Endothelial cell of umbilical vein (primary cell): ENCODE results near the gene PPP1R9B. TPM values are rescaled to one million over a fixed set of nuclear protein-coding genes. Genes with fewer than 3 reads are reported as not detected.

Experiments used
- BruUV-seq: library from RNA; stranded (reverse); fragments of 400-500 nt; replicated peaks from 2 replicates; lab custom pipeline; 2021; lab: Mats Ljungman, UMichigan
- CTCF ChIA-PET: fragments of 300-600, 350-600 bp; sonication (Branson Sonifier 250); formaldehyde crosslinking; loops from one replicate; lab custom pipeline; 2021; ENCODE audit warnings: antibody characterized with exemption, inconsistent platforms; lab: Charles Lee
- POLR2A ChIA-PET: fragments of 300-600, 350-600 bp; sonication (Branson Sonifier 250); formaldehyde crosslinking; loops from one replicate; lab custom pipeline; 2021; ENCODE audit warnings: antibody characterized with exemption, inconsistent platforms; lab: Charles Lee
- DNase-seq: peaks from one replicate; pipeline ENCODE4 v3.0.0-alpha.2; 2011; ENCODE audit warnings: low read depth, low spot score
- FAIRE-seq: peaks from 2 replicates; lab custom pipeline; 2011; peaks lifted over from hg19 to GRCh38; lab: Jason Lieb, UNC
- H2AFZ ChIP-seq: 2 replicates; pipeline ENCODE4 v1.6.0; 2012; ENCODE audit warnings: low read depth, low read length, control low read depth, inconsistent platforms
- H3K27ac ChIP-seq: 2 replicates; pipeline ENCODE4 v1.5.1; 2011; ENCODE audit warnings: low read depth, mild to moderate bottlenecking, control low read depth, low read length, moderate library complexity; ENCODE audit not compliant: insufficient read depth
- H3K27me3 ChIP-seq, 2 experiments: 2 replicates each; pipeline versions ENCODE4 v1.6.0 to v1.6.1; 2011; ENCODE audit warnings: low read length in 2 of 2, mixed read lengths in 1 of 2; ENCODE audit not compliant: control insufficient read depth in 2 of 2, insufficient read depth in 2 of 2
- H3K36me3 ChIP-seq, 2 experiments: 2 replicates in 1 of 2; 3 replicates in 1 of 2; pipeline ENCODE4 v1.5.1; 2011; ENCODE audit warnings: low read length in 2 of 2, mild to moderate bottlenecking in 1 of 2, moderate library complexity in 1 of 2; ENCODE audit not compliant: control insufficient read depth in 2 of 2, insufficient read depth in 2 of 2; ENCODE audit errors: extremely low read depth in 1 of 2
- H3K4me1 ChIP-seq: 3 replicates; pipeline ENCODE4 v1.5.1; 2011; ENCODE audit warnings: mild to moderate bottlenecking, low read length; ENCODE audit not compliant: control insufficient read depth, insufficient read depth; ENCODE audit errors: extremely low read depth
- H3K4me2 ChIP-seq: 2 replicates; pipeline ENCODE4 v1.6.1; 2011; ENCODE audit warnings: low read length, control low read depth, mixed read lengths; ENCODE audit not compliant: insufficient read depth
- H3K4me3 ChIP-seq, 3 experiments: fragments of 200-600 bp in 1 of 3; sonication (generic), shearing (Covaris generic) in 1 of 3; replicated peaks in 1 of 3; 2 replicates each; pipeline ENCODE4 v1.5.1; 2011 to 2016; ENCODE audit warnings: control low read depth in 3 of 3, low read length in 3 of 3, mild to moderate bottlenecking in 2 of 3, inconsistent platforms in 1 of 3, low read depth in 1 of 3, moderate library complexity in 1 of 3; ENCODE audit not compliant: insufficient read depth in 1 of 3
- H3K79me2 ChIP-seq: 2 replicates; pipeline ENCODE4 v1.6.0; 2012; ENCODE audit warnings: low read length, inconsistent platforms; ENCODE audit not compliant: control insufficient read depth, insufficient read depth
- H3K9ac ChIP-seq: replicated peaks from 2 replicates; pipeline ENCODE3; 2011; ENCODE audit warnings: low read length, control low read depth; ENCODE audit not compliant: insufficient read depth; ENCODE audit errors: extremely low read depth
- H3K9me1 ChIP-seq: replicated peaks from 3 replicates; pipeline ENCODE4 v1.6.0; 2011; ENCODE audit warnings: mild to moderate bottlenecking, low read length; ENCODE audit not compliant: control insufficient read depth, insufficient read depth; ENCODE audit errors: extremely low read depth
- H3K9me3 ChIP-seq: replicated peaks from 2 replicates; pipeline ENCODE4 v1.5.1; 2012; ENCODE audit warnings: low read length, inconsistent platforms; ENCODE audit not compliant: control insufficient read depth, insufficient read depth
- H4K20me1 ChIP-seq: replicated peaks from 2 replicates; pipeline ENCODE3; 2011; ENCODE audit warnings: mild to moderate bottlenecking, low read length; ENCODE audit not compliant: control insufficient read depth, insufficient read depth; ENCODE audit errors: extremely low read depth
- CTCF ChIP-seq, 2 donors: IDR thresholded peaks; 1 replicate in 1 of 2; 2 replicates in 1 of 2; pipeline ENCODE4 v1.5.1; 2011; ENCODE audit warnings: low read length in 2 of 2, mild to moderate bottlenecking in 2 of 2, moderate library complexity in 2 of 2, control low read depth in 1 of 2, inconsistent platforms in 1 of 2, low read depth in 1 of 2; ENCODE audit not compliant: insufficient read depth in 1 of 2; ENCODE audit errors: extremely low read depth in 1 of 2
- EZH2 ChIP-seq: IDR thresholded peaks from 2 replicates; pipeline ENCODE4 v1.6.1; 2012; ENCODE audit warnings: borderline replicate concordance, low read depth, mild to moderate bottlenecking, moderate library complexity, low read length, inconsistent platforms; ENCODE audit not compliant: severe bottlenecking
- FOS ChIP-seq: IDR thresholded peaks from 2 replicates; pipeline ENCODE4 v1.6.1; 2011; ENCODE audit warnings: mild to moderate bottlenecking, low read length, moderate library complexity, borderline replicate concordance; ENCODE audit not compliant: insufficient read depth
- GATA2 ChIP-seq: IDR thresholded peaks from 2 replicates; pipeline ENCODE4 v1.7.0; 2011; ENCODE audit warnings: low read depth, mild to moderate bottlenecking, moderate library complexity, mixed read lengths, low read length; ENCODE audit not compliant: insufficient read length, insufficient read depth
- JUN ChIP-seq: IDR thresholded peaks from 2 replicates; pipeline ENCODE4 v1.6.1; 2011; ENCODE audit warnings: borderline replicate concordance, low read depth; ENCODE audit not compliant: insufficient read length, insufficient read depth
- MAX ChIP-seq: IDR thresholded peaks from 2 replicates; pipeline ENCODE4 v1.6.1; 2011; ENCODE audit not compliant: insufficient read depth, insufficient read length
- MYC ChIP-seq: IDR thresholded peaks from one replicate; pipeline ENCODE4 v1.6.1; 2011; ENCODE audit warnings: mild to moderate bottlenecking, low read depth, low read length
- POLR2A ChIP-seq: IDR thresholded peaks from 2 replicates; pipeline ENCODE4 v1.6.1; 2012; ENCODE audit warnings: low read depth, mild to moderate bottlenecking, control low read depth, low read length
- POLR2AphosphoS5 ChIP-seq: IDR thresholded peaks from 2 replicates; pipeline ENCODE4 v1.6.1; 2012; ENCODE audit warnings: low read depth, mild to moderate bottlenecking, control low read depth, low read length, moderate library complexity; ENCODE audit not compliant: insufficient read depth
- dilution Hi-C: fragments of 300-500 bp; cut with MboI; formaldehyde crosslinking; loops from one replicate; pipeline ENCODE4 v1.15.0; 2019; ENCODE audit warnings: low sequenced_read_pairs; ENCODE audit not compliant: extremely low pct_ligation_motif_present
- intact Hi-C: fragments of 100-400 bp; cut with micrococcal nuclease; formaldehyde crosslinking; loops from one replicate; pipeline ENCODE4 v1.10.0; 2022
- polyA plus RNA-seq, 4 experiments: library from polyadenylated mRNA; depleted of rRNA in 3 of 4; stranded (reverse) in 3 of 4; unstranded in 1 of 4; fragments of >200 nt; gene quantifications; 2 replicates each; pipeline versions ENCODE4 v1.2.1 to v1.2.3, GENCODE V29; 2011 to 2012; ENCODE audit warnings: missing spikeins in 1 of 4
- total RNA-seq: library from RNA; stranded (reverse); gene quantifications from 2 replicates; pipeline ENCODE4 v1.2.3, GENCODE V29; 2021

The PPP1R9B gene
- total and polyA plus RNA-seq, 2 donors (not counting 3 experiments of a cell fraction or from before 2014, with no cell fraction given) = 20.1 to 60.2 TPM

- H3K27ac ChIP-seq = no peak overlapping the region
- H3K9me1 ChIP-seq = no peaks in the 10 kb centered on the region
- H3K4me3 ChIP-seq = no peak overlapping the region
- CTCF ChIA-PET = interaction anchor here (2.5 to 3.1 kb wide), 2 partner anchors 12 to 16 kb away, joined by 9 to 15 read pairs; no protein-coding TSS in a partner anchor
- H4K20me1 ChIP-seq = no peaks in the 10 kb centered on the region
- H3K4me1 ChIP-seq = no peaks in the 10 kb centered on the region
- POLR2A ChIA-PET = no interaction called here
- DNase-seq (no peak), FAIRE-seq (no peak)
- TF ChIP-seq POLR2AphosphoS5 = no peak
- TF ChIP-seq EZH2 = no peak
- TF ChIP-seq MAX = no peak
- TF ChIP-seq CTCF (IDR thresholded peaks at IDR 0.05; ENCODE audit: extremely low read depth in 1 of 2, insufficient read depth in 1 of 2, low read depth in 1 of 2, low read length in 2 of 2) = no peak
- TF ChIP-seq MYC = no peak
- no peak for TF ChIP-seq JUN
- no peak for TF ChIP-seq POLR2A
- TF ChIP-seq FOS = no peak
- TF ChIP-seq GATA2 = no peak
- H3K27me3 ChIP-seq = no peaks in the 10 kb centered on the region
- H3K79me2 ChIP-seq = no peaks in the 10 kb centered on the region
- H3K36me3 ChIP-seq = no peaks in the 10 kb centered on the region
- H3K9ac ChIP-seq = no peak overlapping the region
- no TSS peak for BruUV-seq
- no peaks in the 10 kb centered on the region for H3K9me3 ChIP-seq
- H3K4me2 ChIP-seq = no peak overlapping the region
- dilution Hi-C loops = no loop called here
- intact Hi-C loops = no loop called here
- no peak overlapping the region for H2AFZ ChIP-seq
Observed at GRCh38 chr17:50185631-50186471, 35.4 kb upstream of the PPP1R9B start.
